ENCODE data around the gene SPACA7.

DNA sequence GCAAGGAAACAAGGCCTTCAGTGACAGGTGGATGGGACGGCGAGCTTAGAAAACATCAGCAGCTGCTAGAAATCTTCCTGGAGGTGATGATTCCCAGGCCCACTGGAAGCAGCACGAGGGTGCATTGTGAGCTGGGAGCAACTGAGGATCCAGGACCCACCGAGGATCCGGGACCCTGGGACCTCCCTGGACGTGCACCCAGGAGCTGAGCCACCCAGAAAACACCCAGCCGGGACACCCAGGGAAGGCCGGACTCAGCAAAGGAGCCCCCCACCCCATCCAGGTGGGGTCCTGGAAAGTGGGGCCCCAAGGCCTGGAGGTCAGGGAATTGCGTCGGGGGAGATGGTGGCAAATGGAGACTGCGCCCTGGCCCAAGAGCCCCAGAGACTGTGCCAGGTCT lies 22.3 kb upstream of the SPACA7 start:
- TF ChIP-seq, protein P1, sequence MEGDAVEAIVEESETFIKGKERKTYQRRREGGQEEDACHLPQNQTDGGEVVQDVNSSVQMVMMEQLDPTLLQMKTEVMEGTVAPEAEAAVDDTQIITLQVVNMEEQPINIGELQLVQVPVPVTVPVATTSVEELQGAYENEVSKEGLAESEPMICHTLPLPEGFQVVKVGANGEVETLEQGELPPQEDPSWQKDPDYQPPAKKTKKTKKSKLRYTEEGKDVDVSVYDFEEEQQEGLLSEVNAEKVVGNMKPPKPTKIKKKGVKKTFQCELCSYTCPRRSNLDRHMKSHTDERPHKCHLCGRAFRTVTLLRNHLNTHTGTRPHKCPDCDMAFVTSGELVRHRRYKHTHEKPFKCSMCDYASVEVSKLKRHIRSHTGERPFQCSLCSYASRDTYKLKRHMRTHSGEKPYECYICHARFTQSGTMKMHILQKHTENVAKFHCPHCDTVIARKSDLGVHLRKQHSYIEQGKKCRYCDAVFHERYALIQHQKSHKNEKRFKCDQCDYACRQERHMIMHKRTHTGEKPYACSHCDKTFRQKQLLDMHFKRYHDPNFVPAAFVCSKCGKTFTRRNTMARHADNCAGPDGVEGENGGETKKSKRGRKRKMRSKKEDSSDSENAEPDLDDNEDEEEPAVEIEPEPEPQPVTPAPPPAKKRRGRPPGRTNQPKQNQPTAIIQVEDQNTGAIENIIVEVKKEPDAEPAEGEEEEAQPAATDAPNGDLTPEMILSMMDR (IDR thresholded peaks at IDR 0.05; ENCODE audit: insufficient read depth, low read length, poor library complexity, severe bottlenecking), result no peak
- TF ChIP-seq EZH2phosphoT487 (conservative IDR thresholded peaks at IDR 0.05; ENCODE audit: low read length), result no peak

Measured in SU-DHL-6 (cell line).